ENCODE measurements around the gene PABPN1L.
A peak's percentile ranks its signal among the peaks of the same experiment; 100 is the strongest.
"Not testable (repeated sequence)": the region's sequence is repeated elsewhere in the genome, so short reads cannot be mapped to it uniquely, and the experiment has no call there.

The PABPN1L gene

DNA sequence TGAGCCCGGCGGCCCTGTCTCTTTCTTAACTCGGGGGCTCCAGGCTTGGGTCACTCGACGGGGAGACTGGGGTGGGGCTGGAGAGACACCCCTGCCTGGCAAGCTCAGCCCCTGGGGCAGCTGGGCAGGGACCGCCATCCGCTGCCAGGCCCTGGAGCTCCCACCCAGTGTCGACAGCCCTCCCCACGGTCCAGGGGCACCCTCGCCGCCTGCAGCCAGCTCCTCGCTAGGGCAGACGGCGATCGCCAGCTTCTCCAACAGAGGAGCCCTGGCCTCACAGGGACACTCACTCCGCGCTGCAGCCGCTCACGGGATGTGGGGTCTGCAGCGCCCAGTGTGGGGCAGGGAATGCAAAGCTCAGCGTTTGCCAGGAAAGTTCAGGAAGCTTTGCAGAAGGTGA, 38.7 kb downstream of the PABPN1L start:
- no peak for DNase-seq (ENCODE audit: low spot score)

DNA sequence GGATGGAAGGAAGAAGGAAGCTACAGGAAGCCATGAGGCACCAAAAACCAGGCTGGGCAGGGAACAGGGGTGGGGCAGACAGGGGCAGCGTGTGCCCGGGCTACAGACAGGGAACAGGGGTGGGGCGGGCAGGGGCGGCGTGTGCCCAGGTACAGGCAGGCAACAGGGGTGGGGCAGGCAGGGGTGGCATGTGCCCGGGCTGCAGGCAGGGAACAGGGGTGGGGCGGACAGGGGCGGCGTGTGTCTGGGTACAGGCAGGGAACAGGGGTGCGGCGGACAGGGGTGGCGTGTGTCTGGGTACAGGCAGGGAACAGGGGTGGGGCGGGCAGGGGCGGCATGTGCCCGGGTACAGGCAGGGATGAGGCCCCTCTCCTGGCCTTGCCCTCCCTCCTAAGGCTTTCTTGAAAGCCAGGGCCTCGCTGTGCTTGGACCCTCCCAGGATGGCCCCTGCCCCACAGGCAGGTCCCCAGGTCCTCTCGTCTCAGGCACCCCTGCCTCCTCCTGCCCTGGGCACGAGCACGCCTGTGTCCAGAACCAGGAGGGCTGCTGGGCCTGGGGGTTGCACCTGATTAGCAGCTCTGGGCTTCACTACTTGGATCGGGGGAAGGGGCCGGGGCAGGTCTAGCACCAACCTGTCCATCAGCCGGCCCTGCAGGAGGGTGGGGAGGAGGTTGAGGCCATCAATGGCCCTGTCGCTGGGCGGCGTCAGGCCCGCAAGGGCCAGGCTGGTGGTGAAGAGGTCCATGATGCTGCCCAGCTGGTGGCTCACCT, 40.2 kb downstream of the PABPN1L start:
- no peak for DNase-seq (ENCODE audit: low spot score)

DNA sequence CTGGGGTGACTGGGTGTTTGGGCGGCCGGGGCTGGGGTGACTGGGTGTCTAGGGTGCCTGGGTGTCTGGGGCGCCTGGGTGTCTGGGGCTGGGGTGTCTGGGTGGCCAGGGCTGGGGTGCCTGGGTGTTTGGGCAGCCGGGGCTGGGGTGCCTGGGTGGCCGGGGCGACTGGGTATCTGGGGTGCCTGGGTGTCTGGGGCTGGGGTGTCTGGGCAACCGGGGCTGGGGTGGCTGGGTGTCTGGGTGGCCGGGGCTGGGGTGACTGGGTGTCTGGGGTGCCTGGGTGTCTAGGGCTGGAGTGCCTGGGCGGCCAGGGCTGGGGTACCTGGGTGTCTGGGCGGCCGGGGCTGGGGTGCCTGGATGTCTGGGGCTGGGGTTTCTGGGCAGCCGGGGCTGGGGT, 41.3 kb downstream of the PABPN1L start:
- DNase-seq (ENCODE audit: low spot score), result no peak

DNA sequence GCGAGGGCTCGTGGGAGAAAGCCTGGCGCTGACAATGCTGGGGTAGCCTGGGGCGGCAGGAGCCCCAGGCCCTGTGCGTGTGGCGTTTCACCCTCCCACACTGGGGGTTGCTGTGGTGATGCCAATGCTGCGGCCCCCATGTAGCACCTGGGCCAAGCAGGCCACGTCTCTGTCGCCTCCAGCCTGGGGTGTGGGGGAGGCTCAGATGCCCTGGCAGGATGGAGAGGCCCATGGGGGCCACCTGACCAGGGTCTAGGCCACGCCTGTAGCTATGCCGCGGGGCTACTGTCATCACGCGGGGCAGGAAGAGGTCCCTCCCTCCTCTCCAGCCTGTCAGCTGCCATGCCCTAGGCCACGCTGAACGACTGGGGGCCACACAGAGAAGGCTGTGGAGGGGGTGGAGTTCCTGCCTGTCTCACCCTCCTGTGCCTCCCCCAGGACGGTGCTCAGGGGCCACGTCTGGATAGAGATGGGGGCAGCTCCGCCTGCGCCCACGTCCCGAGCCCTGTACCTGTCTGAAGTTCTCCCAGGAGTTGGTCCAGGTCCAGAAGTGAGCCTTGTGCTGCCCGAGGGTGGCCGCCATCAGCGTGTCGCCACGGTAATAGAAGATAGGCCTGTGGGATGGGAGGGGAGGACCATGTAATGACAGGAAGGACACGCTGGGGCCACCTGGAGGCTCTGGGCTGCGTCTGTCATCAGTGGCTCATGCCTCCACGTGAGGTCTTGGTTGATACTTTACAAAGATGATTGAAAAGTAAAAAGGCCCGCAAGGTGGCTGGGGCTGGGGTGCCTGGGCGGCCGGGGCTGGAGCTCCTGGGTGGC, 42.0 kb downstream of the PABPN1L start:
- no peak for DNase-seq (ENCODE audit: low spot score)

DNA sequence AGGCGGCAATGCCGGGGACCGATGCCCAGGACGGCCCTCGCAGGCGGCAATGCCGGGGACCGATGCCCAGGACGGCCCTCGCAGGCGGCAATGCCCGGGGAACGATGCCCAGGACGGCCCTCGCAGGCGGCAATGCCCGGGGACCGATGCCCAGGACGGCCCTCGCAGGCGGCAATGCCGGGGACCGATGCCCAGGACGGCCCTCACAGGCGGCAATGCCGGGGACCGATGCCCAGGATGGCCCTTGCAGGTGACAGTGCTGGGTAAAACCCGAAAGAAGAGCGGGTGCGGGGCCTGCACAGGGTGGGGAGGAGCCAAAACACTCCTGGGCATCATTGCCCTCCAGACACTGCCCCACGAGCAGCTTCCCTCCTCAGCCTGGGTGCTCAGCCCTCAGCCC, 42.8 kb downstream of the PABPN1L start:
- DNase-seq (ENCODE audit: low spot score), result not testable (repeated sequence)

DNA sequence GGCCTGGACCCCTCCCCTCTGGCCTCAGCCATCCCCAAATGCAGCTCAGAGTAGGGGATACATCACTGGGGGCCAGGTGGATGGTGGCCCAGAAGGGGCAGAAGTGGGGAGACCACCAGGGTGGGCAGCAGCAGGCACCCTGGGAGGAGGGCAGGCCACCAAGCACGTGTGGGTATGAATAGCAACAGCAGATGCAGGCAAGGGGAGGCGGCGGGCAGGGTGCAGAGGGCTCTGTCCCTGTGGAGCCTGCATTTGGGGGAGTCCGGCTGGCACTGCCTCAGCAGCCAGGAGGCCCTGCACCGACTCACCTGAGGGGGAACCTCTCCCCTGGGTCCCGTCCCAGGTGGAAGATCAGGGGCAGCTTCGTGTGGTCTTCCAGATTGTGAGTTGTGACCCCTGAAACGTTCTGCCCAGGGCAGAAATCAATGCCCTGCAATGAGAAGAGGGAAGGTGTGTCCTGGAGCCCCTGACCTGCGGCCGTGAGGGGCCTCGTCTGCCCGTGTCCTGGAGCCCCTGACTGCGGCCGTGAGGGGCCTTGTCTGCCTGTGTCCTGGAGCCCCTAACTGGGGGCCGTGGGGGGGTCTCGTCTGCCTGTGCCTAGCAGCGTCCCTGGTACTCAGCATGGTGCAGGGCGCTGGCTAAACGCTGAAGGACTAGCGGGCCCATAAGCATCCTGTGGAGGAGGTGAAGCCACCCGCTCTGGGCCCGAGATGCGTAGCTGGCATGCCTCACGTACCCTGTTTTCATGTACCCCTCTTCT, 44.0 kb downstream of the PABPN1L start:
- DNase-seq (ENCODE audit: low spot score), result no peak

DNA sequence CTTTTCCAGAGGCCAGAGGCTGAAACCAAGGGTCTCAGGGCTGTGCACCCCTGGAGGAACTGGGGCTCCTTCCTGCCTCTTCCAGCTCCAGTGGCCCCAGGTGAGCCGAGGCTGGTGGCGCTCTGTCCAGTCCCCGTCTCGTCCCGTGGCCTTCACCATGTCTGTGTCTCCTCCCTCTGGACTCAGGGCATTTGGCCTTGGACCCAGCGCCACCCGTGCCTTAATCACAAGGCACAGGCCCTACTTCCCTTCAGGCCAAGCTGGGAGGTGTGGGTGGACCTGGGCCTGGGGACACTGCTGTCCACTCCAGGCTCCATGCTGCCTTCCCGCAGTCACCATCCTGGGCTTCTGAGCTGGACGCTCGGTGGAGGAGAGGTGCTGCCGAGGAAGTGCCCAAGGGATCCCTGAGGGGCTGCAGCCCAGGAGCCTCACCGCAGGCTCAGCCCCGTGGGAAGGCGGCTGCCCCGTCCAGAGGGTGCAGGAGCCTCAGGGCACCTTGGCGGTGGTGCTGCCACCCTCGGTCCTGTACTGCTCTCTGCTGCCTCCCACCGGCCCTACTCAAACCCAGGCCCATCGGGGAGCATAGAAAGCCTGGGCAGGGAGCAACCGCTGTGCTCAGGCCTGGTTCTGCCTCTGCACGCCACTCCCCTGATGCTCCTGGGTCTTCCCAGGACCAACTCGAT, 45.2 kb downstream of the PABPN1L start:
- no peak for DNase-seq (ENCODE audit: low spot score)

DNA sequence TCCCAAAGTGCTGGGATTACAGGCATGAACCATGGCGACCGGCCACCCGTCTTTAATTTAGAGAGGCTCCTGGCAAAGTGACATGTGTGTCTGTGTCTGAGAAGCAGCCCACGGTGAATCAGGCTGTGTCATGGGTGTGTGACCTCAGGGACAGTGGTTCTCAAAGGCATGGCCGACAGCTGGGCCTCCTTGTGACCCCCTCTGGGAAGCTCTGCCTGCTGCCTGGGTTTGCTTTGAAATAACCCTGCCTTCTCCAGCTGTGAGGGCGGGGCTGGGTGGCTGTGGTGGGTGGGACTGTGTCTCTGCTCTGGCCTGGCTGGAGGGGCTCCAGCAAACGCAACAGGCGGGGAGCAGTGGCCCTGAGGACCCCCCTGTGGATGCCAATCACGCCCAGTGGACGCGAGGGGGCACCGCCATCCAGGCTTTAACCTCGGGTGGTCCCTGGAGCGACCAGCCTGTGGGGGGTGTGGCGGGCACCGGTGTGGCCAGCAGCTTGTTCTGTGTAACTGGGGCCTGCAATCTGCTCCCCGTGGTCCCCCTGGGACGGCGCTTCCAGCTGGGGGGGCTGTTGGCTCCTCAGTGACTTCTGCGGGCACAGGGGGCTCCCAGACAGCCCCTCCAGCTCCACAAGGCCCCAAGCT, 46.0 kb downstream of the PABPN1L start:
- DNase-seq (ENCODE audit: low spot score), result no peak

DNA sequence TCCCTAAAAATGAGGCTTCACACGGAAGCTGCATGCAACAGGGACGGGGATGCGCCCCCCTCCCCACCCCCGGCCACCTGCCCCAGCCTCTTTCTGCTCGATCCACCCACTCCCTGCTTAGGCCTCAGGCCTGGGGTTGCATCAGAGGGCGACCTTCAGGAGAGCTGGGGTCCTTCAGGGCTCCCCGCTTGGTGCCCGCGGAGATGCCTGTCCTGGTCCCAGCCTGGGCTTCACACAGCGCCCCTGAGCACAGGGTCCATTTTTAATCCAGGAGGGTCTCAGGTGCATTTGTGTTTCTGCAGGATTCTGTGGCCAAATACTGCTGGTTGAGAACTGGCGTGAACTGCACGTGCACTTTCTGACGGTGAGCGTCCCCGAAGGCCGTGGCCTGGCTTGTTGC, 47.3 kb downstream of the PABPN1L start:
- no peak for DNase-seq (ENCODE audit: low spot score)

DNA sequence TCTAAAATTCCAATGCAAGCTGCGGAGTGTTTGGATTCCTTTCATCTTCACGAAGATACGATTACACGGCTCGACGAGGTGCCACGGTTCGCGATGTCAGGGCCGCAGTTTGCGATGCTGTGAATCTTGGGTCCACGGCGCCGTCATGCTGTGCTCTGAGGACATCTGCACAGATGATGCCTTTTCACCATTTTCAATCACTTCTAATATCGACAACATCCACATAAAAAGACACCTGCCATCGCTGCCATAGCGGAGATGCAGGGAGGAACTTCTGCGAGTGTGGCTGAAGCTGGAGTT, 47.9 kb downstream of the PABPN1L start:
- no peak for DNase-seq (ENCODE audit: low spot score)

DNA sequence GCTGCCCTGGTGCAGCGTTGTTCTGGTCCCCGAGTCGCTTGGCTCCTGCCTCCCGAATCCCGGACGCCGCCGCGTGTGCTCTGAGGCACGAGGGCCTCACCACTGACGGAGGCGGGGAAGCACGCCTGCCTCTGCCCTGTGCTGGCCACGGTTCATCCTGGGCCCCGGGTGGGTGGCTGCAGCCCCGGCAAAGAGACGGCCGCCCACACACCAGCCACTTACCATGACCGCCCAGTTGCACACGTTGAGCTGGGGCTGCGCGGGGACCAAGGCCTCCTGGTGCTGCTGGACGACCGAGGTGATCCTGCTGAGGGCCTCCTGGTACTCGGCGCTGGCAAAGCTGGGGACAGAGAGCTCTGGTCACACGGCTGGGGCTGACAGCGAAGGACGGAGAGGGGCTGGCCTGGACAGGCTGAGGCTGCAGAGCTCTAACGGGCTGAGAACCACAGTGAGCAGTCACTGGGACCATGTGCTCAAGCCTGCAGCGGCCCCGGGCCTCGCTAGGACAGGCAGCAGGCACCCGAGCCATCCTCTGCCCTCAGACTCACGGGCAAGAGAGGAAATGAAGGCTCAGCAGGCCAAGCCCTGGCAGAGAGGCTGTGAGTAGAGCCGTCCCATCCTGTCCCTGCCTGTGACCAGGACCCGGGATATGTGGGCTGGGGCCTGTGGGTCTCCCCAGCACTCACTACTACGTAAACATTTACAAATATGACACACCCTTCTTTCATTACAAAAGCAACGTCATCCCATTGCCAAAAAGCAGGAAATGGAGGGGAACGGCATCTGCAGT, 48.5 kb downstream of the PABPN1L start:
- DNase-seq (ENCODE audit: low spot score), result peak; percentile 41

DNA sequence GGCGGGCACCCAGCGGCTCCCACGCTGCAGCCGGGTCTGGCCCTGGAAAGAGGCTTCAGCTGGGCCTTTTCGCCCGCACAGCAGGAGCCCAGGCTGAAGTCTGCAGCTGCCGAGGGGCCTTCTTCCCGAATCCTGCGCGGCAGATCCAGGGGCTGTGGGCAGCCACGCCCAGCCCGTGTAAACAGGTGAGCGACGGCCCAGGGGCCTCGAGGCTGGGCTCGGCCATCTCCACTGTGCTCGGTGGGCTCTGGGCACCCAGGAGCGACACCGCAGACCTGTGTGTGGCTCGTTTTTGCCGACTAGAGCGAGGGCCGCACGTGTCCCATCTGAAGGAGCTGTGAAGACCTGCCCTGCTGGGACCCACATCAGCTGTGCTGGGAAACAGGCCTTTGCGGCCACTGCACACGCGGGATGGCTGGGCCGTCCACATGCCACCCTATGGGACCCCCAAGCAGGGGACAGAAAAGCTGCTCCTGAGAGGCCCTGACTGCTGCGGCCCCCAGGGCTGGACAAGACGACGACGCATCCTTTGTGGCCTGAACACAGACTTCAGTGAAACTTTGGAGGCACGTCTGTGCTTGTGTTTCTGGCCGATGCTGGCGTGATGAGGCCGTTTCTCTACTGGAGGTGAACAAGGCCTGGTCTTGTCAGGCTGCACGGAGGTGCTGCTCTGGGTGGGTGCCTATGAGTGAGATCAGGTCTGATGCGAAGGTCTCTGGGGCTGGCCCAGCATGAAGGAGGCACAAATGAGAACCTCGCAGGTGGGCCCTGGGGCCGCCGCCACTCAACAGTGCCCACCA, 49.5 kb downstream of the PABPN1L start:
- DNase-seq (ENCODE audit: low spot score), result no peak

DNA sequence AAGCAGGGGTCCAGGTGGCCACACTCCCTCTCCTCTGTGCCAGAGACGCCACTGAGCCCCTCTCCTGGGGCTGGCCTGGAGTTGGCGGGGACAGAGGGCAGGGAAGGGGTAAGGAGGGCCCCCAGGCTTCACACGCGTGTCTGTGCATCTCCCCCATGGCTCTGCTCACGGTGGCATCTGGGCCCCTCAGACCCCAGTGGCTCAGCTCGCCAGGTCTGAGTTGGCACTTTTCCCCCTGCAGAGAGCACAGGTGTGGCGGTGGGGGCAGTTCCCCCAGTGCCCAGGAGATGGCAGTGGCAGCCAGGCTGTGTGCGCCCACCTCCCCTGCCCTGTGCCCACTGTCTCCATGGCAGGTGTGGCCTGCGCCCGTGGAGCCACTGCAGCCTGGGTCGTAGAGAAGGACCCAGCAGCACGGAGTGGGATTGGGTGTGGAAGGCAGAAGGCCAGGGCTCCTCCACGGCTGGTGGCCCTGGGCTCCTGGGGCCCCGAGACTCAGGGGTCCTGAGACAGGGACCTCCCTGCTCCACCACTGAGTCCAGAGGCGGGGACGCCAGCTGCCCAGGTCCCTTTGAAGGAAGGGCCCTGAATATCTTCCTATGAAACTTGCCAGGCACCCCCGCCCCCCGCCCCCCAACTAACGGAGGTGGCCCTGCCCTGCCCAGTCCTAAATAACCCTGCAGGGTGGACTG, 50.4 kb downstream of the PABPN1L start:
- DNase-seq (ENCODE audit: low spot score), result no peak

DNA sequence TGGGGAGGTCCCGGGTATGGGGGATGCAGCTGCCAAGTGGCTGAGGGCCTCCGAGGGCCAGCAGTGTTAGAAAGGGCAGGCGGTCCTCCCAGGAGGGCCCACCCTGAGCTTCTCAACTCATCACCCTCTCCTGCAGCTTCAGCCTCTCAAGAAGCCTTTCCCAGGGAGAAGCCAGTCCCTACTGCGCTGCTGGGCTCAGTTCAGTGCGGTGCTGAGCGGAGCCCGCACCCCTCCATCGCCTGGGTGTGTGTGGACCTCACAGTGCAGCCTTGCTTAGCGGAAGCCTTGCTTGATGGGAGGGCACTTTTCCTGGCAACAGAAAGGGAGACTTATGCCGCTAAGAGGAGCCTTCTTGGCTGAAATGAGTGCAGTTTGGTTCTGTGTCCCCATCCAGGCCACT, 51.2 kb downstream of the PABPN1L start:
- DNase-seq (ENCODE audit: low spot score), result no peak

DNA sequence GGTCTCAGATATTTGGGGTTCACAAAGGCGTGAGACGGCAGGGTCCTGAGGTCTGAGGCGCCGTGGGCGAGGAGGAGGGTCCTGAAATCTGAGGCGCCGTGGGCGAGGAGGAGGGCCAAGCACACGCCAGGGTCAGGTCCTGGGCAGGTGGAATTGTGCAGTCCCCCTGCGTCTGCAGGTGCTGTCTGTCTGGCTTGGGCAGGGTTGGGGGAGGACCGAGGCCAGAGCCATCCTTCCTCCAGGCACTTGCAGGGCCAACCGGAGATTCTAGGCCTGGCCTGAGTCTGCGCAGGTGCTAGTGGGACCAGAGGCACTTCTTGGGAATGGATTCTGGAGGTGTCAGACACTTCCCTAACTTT, 52.3 kb downstream of the PABPN1L start:
- DNase-seq (ENCODE audit: low spot score), result no peak

All from AG08396 (cell line).